SK-N-SH (cell line): ENCODE data around the gene MME. TPM values are rescaled to one million over a fixed set of nuclear protein-coding genes. Genes with fewer than 3 reads are reported as not detected.

Experiments
- CTCF ChIA-PET: fragments of 300-600, 350-600 bp; formaldehyde crosslinking; extraction: SDS; loops from one replicate; lab custom pipeline; 2021; lab: Yijun Ruan, JAX
- POLR2A ChIA-PET: fragments of 350-600 bp; sonication (Branson Sonifier 250); formaldehyde crosslinking; extraction: SDS; loops from one replicate; lab custom pipeline; 2020; ENCODE audit warnings: antibody characterized with exemption, inconsistent platforms; lab: Yijun Ruan, JAX
- DNase-seq: peaks from one replicate; pipeline ENCODE4 v3.0.0; 2012
- H2AFZ ChIP-seq: fragments of 200-600 bp; sonication (generic); 2 replicates; pipeline ENCODE4 v1.8.1; 2016; ENCODE audit warnings: antibody characterized with exemption, mild to moderate bottlenecking, low read depth
- H3F3A ChIP-seq: fragments of 200-600 bp; sonication (generic); replicated peaks from 2 replicates; pipeline ENCODE3; 2016; ENCODE audit warnings: antibody characterized with exemption, mild to moderate bottlenecking; ENCODE audit not compliant: insufficient read depth
- H3K27ac ChIP-seq, 2 experiments: fragments of 200-500 bp in 1 of 2; fragments of 200-600 bp in 1 of 2; sonication (Bioruptor generic) in 1 of 2; sonication (generic), shearing (Covaris generic) in 1 of 2; 2 replicates each; pipeline versions ENCODE4 v1.5.1 to v1.6.1; 2014 to 2016; ENCODE audit warnings: low read depth in 2 of 2, inconsistent platforms in 1 of 2, low read length in 1 of 2, mild to moderate bottlenecking in 1 of 2, mixed read lengths in 1 of 2
- H3K27me3 ChIP-seq: fragments of 200-600 bp; sonication (generic), shearing (Covaris generic); 2 replicates; pipeline ENCODE4 v1.6.1; 2016; ENCODE audit warnings: mixed run types; ENCODE audit not compliant: insufficient read depth
- H3K36me3 ChIP-seq, 2 experiments: fragments of 200-500 bp in 1 of 2; fragments of 200-600 bp in 1 of 2; sonication (Bioruptor generic) in 1 of 2; sonication (generic) in 1 of 2; replicated peaks in 1 of 2; 2 replicates each; pipeline versions ENCODE3 to v1.5.1; 2014 to 2016; ENCODE audit warnings: low read length in 1 of 2, mild to moderate bottlenecking in 1 of 2; ENCODE audit not compliant: insufficient read depth in 2 of 2, control insufficient read depth in 1 of 2
- H3K4me1 ChIP-seq, 2 experiments: fragments of 200-500 bp in 1 of 2; fragments of 200-600 bp in 1 of 2; sonication (Bioruptor generic) in 1 of 2; sonication (generic), shearing (Covaris generic) in 1 of 2; 2 replicates each; pipeline versions ENCODE4 v1.5.1 to v1.6.1; 2014 to 2016; ENCODE audit warnings: low read depth in 1 of 2, low read length in 1 of 2, mixed run types in 1 of 2; ENCODE audit not compliant: insufficient read depth in 2 of 2, control insufficient read depth in 1 of 2
- H3K4me2 ChIP-seq: fragments of 200-600 bp; sonication (generic), shearing (Covaris generic); 2 replicates; pipeline ENCODE4 v1.6.1; 2017; ENCODE audit warnings: mixed run types
- H3K4me3 ChIP-seq, 2 experiments: fragments of 200-500 bp in 1 of 2; fragments of 200-600 bp in 1 of 2; sonication (Bioruptor generic) in 1 of 2; sonication (generic), shearing (Covaris generic) in 1 of 2; 2 replicates each; pipeline versions ENCODE4 v1.5.1 to v1.8.1; 2014 to 2016; ENCODE audit warnings: low read depth in 2 of 2, inconsistent platforms in 1 of 2, low read length in 1 of 2, mild to moderate bottlenecking in 1 of 2, mixed read lengths in 1 of 2, moderate library complexity in 1 of 2
- H3K79me2 ChIP-seq: fragments of 200-600 bp; sonication (generic); 2 replicates; pipeline ENCODE4 v1.8.1; 2017; ENCODE audit warnings: mild to moderate bottlenecking; ENCODE audit not compliant: insufficient read depth
- H3K9ac ChIP-seq: fragments of 200-600 bp; sonication (generic); 2 replicates; pipeline ENCODE4 v1.6.1; 2017; ENCODE audit warnings: mixed run types
- H3K9me2 ChIP-seq: fragments of 200-600 bp; sonication (generic); 2 replicates; pipeline ENCODE4 v1.6.1; 2017; ENCODE audit warnings: mixed run types
- H3K9me3 ChIP-seq: fragments of 200-600 bp; sonication (generic); 2 replicates; pipeline ENCODE4 v1.6.1; 2017; ENCODE audit warnings: mixed run types, mild to moderate bottlenecking, moderate library complexity
- H4K20me1 ChIP-seq: fragments of 200-600 bp; sonication (generic); 2 replicates; pipeline ENCODE4 v1.6.1; 2017; ENCODE audit warnings: mild to moderate bottlenecking, mixed run types; ENCODE audit not compliant: insufficient read depth
- CHD2 ChIP-seq: fragments of 150-350 bp; IDR thresholded peaks from 2 replicates; pipeline ENCODE4 v1.6.1; 2018; ENCODE audit warnings: low read length; ENCODE audit not compliant: partially characterized antibody
- EZH2phosphoT487 ChIP-seq: fragments of 200-600 bp; sonication (generic); IDR thresholded peaks from 2 replicates; pipeline ENCODE4 v1.6.1; 2017; ENCODE audit warnings: low read depth, mixed run types, mild to moderate bottlenecking, antibody characterized with exemption, moderate library complexity, borderline replicate concordance
- FOSL2 ChIP-seq: IDR thresholded peaks from 2 replicates; pipeline ENCODE4 v1.4.0; 2012; ENCODE audit warnings: low read depth, mild to moderate bottlenecking, moderate library complexity, borderline replicate concordance
- FOXJ3 ChIP-seq: sonication (generic); formaldehyde crosslinking; IDR thresholded peaks from 2 replicates; pipeline ENCODE4 v1.5.1; 2020; ENCODE audit warnings: mild to moderate bottlenecking, missing genetic modification reagents
- GABPA ChIP-seq: IDR thresholded peaks from 2 replicates; pipeline ENCODE4 v1.4.0; 2012; ENCODE audit warnings: low read depth, mild to moderate bottlenecking
- GATA2 ChIP-seq: sonication (generic); formaldehyde crosslinking; IDR thresholded peaks from 2 replicates; pipeline ENCODE4 v1.5.0; 2020; ENCODE audit warnings: mild to moderate bottlenecking, missing genetic modification reagents
- MEF2A ChIP-seq: IDR thresholded peaks from 2 replicates; pipeline ENCODE4 v1.4.0; 2012; ENCODE audit warnings: low read depth, borderline replicate concordance
- NRF1 ChIP-seq: IDR thresholded peaks from 2 replicates; pipeline ENCODE4 v1.6.1; 2012; ENCODE audit warnings: low read depth, mild to moderate bottlenecking, low read length
- POLR2AphosphoS5 ChIP-seq: IDR thresholded peaks from 2 replicates; pipeline ENCODE4 v1.6.1; 2012; ENCODE audit warnings: low read depth, low read length
- RCOR1 ChIP-seq: fragments of 150-350 bp; IDR thresholded peaks from 2 replicates; pipeline ENCODE4 v1.6.1; 2017; ENCODE audit warnings: antibody characterized with exemption, low read length
- SIN3A ChIP-seq: IDR thresholded peaks from 2 replicates; pipeline ENCODE4 v1.6.1; 2012; ENCODE audit warnings: low read depth, mild to moderate bottlenecking, low read length, moderate library complexity, borderline replicate concordance
- TAF1 ChIP-seq: IDR thresholded peaks from 2 replicates; pipeline ENCODE4 v1.6.1; 2012; ENCODE audit warnings: low read depth, mild to moderate bottlenecking, low read length, moderate library complexity, borderline replicate concordance
- TCF12 ChIP-seq: IDR thresholded peaks from 2 replicates; pipeline ENCODE4 v1.4.0; 2012
- TEAD4 ChIP-seq: IDR thresholded peaks from 2 replicates; pipeline ENCODE4 v1.4.0; 2012; ENCODE audit warnings: mild to moderate bottlenecking, borderline replicate concordance; ENCODE audit not compliant: insufficient read depth
- USF1 ChIP-seq: IDR thresholded peaks from 2 replicates; pipeline ENCODE4 v1.4.0; 2012; ENCODE audit warnings: low read depth, borderline replicate concordance
- USF2 ChIP-seq: fragments of 150-350 bp; IDR thresholded peaks from 2 replicates; pipeline ENCODE4 v1.6.1; 2017; ENCODE audit warnings: antibody characterized with exemption, low read length, low read depth, borderline replicate concordance
- YY1 ChIP-seq: IDR thresholded peaks from 2 replicates; pipeline ENCODE4 v1.4.0; 2012; ENCODE audit warnings: low read depth, mild to moderate bottlenecking
- WGBS: methylation state at CpG from one replicate; pipeline ENCODE4 v1.1.6; 2017; ENCODE audit warnings: low lambda C conversion rate; 5-methylcytosine and 5-hydroxymethylcytosine counted together
- polyA plus RNA-seq, 3 experiments: library from polyadenylated mRNA; depleted of rRNA; stranded (reverse); fragments of >200 nt; gene quantifications; 2 replicates each; pipeline ENCODE4 v1.2.3, GENCODE V29; 2012
- TF ChIP-seq, protein P1 (sequence below): IDR thresholded peaks from 2 replicates; pipeline ENCODE4; 2012
- TF ChIP-seq, protein P2 (sequence below): IDR thresholded peaks from 2 replicates; pipeline ENCODE4 v1.4.0; 2012; ENCODE audit warnings: low read depth, borderline replicate concordance
- TF ChIP-seq, protein P3 (sequence below): IDR thresholded peaks from 2 replicates; pipeline ENCODE4 v1.6.1; 2012; ENCODE audit warnings: mild to moderate bottlenecking, low read depth, low read length, moderate library complexity

Gene MME
- polyA plus RNA-seq, 1 of the 3 experiments (the other 2 are of a cell fraction) = 167 TPM

- H2AFZ ChIP-seq = no peak overlapping the region
- POLR2A ChIA-PET = no interaction called here
- peaks cover 5% of the 10 kb centered on the region; the same call in 1 of the 2 replicates for H3K9me3 ChIP-seq
- H3K9me2 ChIP-seq = no peaks in the 10 kb centered on the region
- no peak for DNase-seq
- no peaks in the 10 kb centered on the region for H3K4me1 ChIP-seq
- no peak overlapping the region for H3K4me2 ChIP-seq
- no peaks in the 10 kb centered on the region for H4K20me1 ChIP-seq
- CTCF ChIA-PET = no interaction called here
- 42% methylated on average over 1 of the region's 1 CpG for WGBS
- no peak overlapping the region for H3K9ac ChIP-seq
- TF ChIP-seq FOXJ3 (CRISPR knock-in tag) (no peak), TAF1 (no peak), SIN3A (no peak)
- no peak overlapping the region for H3K4me3 ChIP-seq
- no peaks in the 10 kb centered on the region for H3K27me3 ChIP-seq
- no peak overlapping the region for H3K27ac ChIP-seq
- H3F3A ChIP-seq = no peaks in the 10 kb centered on the region
- no peaks in the 10 kb centered on the region for H3K79me2 ChIP-seq
- H3K36me3 ChIP-seq = no peaks in the 10 kb centered on the region
Observed at GRCh38 chr3:155053756-155054155, 26.4 kb upstream of the MME start.

- CTCF ChIA-PET = no interaction called here
- POLR2A ChIA-PET = no interaction called here
- no peak overlapping the region for H3K9ac ChIP-seq
- TF ChIP-seq FOSL2 (no peak), GATA2 (no peak), GABPA (no peak), MEF2A (no peak), CHD2 (no peak), USF2 (no peak), NRF1 (no peak), EZH2phosphoT487 (no peak), POLR2AphosphoS5 (no peak), TEAD4 (no peak), TCF12 (no peak), YY1 (no peak), RCOR1 (no peak), USF1 (no peak), TAF1 (no peak)
- TF ChIP-seq, protein P1, sequence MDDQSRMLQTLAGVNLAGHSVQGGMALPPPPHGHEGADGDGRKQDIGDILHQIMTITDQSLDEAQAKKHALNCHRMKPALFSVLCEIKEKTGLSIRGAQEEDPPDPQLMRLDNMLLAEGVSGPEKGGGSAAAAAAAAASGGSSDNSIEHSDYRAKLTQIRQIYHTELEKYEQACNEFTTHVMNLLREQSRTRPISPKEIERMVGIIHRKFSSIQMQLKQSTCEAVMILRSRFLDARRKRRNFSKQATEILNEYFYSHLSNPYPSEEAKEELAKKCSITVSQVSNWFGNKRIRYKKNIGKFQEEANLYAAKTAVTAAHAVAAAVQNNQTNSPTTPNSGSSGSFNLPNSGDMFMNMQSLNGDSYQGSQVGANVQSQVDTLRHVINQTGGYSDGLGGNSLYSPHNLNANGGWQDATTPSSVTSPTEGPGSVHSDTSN = no peak
- TF ChIP-seq, protein P2, sequence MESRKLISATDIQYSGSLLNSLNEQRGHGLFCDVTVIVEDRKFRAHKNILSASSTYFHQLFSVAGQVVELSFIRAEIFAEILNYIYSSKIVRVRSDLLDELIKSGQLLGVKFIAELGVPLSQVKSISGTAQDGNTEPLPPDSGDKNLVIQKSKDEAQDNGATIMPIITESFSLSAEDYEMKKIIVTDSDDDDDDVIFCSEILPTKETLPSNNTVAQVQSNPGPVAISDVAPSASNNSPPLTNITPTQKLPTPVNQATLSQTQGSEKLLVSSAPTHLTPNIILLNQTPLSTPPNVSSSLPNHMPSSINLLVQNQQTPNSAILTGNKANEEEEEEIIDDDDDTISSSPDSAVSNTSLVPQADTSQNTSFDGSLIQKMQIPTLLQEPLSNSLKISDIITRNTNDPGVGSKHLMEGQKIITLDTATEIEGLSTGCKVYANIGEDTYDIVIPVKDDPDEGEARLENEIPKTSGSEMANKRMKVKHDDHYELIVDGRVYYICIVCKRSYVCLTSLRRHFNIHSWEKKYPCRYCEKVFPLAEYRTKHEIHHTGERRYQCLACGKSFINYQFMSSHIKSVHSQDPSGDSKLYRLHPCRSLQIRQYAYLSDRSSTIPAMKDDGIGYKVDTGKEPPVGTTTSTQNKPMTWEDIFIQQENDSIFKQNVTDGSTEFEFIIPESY = no peak
- TF ChIP-seq, protein P3, sequence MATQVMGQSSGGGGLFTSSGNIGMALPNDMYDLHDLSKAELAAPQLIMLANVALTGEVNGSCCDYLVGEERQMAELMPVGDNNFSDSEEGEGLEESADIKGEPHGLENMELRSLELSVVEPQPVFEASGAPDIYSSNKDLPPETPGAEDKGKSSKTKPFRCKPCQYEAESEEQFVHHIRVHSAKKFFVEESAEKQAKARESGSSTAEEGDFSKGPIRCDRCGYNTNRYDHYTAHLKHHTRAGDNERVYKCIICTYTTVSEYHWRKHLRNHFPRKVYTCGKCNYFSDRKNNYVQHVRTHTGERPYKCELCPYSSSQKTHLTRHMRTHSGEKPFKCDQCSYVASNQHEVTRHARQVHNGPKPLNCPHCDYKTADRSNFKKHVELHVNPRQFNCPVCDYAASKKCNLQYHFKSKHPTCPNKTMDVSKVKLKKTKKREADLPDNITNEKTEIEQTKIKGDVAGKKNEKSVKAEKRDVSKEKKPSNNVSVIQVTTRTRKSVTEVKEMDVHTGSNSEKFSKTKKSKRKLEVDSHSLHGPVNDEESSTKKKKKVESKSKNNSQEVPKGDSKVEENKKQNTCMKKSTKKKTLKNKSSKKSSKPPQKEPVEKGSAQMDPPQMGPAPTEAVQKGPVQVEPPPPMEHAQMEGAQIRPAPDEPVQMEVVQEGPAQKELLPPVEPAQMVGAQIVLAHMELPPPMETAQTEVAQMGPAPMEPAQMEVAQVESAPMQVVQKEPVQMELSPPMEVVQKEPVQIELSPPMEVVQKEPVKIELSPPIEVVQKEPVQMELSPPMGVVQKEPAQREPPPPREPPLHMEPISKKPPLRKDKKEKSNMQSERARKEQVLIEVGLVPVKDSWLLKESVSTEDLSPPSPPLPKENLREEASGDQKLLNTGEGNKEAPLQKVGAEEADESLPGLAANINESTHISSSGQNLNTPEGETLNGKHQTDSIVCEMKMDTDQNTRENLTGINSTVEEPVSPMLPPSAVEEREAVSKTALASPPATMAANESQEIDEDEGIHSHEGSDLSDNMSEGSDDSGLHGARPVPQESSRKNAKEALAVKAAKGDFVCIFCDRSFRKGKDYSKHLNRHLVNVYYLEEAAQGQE = no peak
Observed at GRCh38 chr3:155064920-155065319, 15.2 kb upstream of the MME start.

More at GRCh38 chr3:155064920-155065319, 15.2 kb upstream of the MME start:
- Histone ChIP-seq H3K36me3 (no peaks in the 10 kb centered on the region), H2AFZ (peak overlapping the region; percentile 54), H3K9me2 (no peaks in the 10 kb centered on the region), H3K4me3 (no peak overlapping the region), H3K27me3 (no peaks in the 10 kb centered on the region), H3K4me2 (no peak overlapping the region), H3K4me1 (peaks cover 0 to 7% of the 10 kb centered on the region in 2 experiments; a peak in 1 of 4 replicates), H3K27ac (no peak overlapping the region; a peak in 1 of 4 replicates), H4K20me1 (no peaks in the 10 kb centered on the region), H3K79me2 (no peaks in the 10 kb centered on the region), H3F3A (peaks cover 3% of the 10 kb centered on the region), H3K9me3 (no peaks in the 10 kb centered on the region)
- WGBS = 11% methylated on average over 1 of the region's 1 CpG
- DNase-seq = no peak
